Activated gamma-delta T cell treated with Interleukin-2 at 50 U/mL for 16 hours (primary cell): ENCODE data around the gene GAL3ST3.
"Not testable (repeated sequence)": the region's sequence is repeated elsewhere in the genome, so short reads cannot be mapped to it uniquely, and the experiment has no call there.

ENCODE experiments used
- DNase-seq: peaks from one replicate; pipeline ENCODE4 v3.0.0-alpha.2; 2020

Gene GAL3ST3

DNA sequence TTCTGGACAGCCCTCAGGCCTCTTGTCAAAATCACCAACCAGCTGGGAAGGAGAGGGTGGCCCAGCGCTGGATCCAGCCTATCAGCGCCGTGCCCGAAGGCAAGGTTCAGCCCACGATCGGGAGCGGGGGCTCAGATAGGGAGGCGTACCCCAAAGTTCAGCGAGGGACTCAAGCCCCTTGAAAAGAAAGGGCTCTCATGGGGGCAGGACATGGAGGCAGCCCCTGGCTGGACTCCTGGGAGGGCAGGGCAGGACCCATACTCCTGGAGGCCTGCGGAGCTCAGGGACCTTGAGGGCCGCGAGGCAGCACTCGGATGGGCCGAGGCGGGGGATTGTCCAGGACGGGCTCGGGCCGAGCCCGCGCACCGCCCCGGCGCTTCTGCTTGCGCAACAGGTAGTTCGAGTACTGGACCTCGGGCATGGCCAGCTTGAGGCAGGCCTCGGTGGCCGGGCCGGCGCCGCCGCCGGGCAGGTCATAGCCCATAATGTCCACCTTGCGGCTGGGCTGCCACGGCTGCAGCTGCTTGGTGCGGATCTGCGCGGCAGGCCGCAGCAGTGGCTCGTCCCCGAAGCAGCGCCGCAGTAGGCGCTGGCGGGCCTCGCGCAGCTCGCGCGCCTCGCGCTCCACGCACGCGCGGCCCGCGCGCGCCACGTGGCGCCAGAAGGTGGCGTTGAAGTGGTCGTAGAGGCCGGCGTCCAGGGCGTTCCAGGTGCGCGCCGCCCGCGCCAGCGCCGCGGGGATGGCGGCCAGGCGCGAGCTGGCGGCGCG, 6.5 kb downstream of the GAL3ST3 start:
- DNase-seq = no peak

DNA sequence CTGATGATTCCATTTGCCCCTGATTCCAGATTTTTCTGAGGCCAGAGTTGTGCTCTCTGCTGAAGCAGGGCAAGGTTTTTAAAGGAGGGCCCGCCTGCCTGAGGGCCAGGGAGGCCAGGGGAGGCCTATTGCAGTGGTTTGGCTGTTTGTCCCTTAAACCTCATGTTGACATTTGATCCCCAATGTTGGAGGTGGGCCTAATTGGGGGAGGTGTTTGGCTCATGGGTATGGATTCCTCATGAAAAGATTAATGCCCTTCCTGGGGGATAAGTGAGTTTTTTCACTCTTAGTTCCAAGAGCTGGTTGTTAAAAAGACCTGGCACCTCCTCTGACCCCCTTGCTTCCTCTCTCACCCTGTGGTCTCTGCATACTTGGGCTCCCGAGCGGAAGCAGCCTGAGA, 9.2 kb downstream of the GAL3ST3 start:
- DNase-seq = no peak

GRCh38 chr11:66037327-66037726, 11.6 kb downstream of the GAL3ST3 start:
- no peak for DNase-seq

GRCh38 chr11:66036334-66036710, 12.6 kb downstream of the GAL3ST3 start:
- no peak for DNase-seq

- no peak for DNase-seq
Observed at GRCh38 chr11:66035653-66036333, 13.2 kb downstream of the GAL3ST3 start.

DNA sequence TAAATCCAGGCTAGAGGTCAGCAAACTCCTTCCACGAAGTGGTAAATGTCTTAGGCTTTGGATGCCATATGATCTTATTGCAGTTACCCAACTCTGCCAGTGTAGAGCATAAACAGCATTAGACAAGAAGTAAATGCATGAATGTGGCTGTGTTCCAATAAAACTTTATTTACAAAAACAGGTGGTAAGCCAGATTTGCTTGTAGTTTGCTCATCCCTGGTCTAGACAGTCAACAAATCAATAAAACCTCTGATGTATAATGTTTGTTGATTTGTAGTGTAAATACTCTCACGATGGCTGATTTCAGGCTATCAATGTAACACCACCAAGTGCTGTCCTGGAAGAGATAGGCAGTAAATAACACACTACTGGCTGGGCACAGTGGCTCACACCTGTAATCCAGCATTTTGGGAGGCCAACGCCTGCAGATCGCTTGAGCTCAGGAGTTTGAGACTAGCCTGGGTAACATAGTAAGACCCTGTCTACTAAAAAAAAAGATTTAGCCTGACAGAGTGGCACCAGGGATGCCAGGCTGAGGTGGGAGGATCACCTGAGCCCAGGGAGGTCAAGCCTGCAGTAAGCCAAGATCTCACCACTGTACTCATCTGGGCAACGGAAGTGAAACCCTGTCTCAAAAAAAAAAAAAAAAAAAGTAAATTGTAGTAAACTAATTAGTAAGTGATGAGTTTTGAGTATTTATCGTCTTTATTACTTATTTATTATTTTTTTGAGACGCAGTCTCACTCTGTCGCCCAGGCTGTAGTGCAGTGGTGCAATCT, 15.8 kb downstream of the GAL3ST3 start:
- no peak for DNase-seq

- DNase-seq = no peak
Observed at GRCh38 chr11:66026017-66026529, 22.9 kb downstream of the GAL3ST3 start, which contains the start of gene CATSPER1. Gene CATSPER1, minus strand, starts transcription at chr11:66026479. Its CDS starts 100 bp downstream, at chr11:66026379.

- not testable (repeated sequence) for DNase-seq
Observed at GRCh38 chr11:66023186-66023440, 25.8 kb downstream of the GAL3ST3 start.

DNA sequence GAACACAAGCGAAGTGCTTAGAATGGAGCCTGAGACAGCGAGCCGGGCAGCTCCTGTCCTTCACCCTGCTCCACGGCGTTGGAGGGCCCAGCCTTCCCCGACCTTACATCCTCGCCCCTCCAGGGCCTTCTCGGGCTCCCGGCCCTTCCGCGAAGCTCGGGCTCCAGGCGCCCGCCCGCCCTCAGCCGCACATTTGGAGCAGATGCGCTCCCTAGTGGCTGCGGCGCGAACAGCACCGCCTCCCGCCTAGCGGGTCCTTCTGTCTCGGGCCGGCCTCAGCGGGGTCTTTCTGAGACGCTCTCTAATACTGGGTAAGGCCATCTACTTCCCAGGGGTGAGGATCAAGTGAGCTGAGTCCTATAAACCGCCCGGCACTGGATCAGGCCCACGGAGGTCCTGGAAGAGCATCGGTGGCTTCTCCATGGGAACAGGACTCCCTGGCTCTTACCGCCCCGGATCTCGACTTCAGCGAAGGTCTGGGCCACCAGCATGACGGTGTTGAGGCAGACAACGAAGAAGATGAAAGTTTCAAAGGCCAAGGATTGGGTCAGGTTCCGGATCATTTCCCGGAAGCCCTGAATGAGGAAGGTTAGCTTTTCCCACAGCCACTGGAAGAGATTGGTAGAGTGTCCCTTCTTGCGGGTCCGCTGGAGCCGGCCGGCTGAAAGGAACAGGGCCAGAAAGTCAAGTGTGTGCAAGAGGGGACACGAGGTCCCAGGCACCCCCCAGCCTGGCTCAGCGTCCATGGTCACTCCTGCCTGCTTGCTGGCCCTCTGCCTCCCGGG, 26.4 kb downstream of the GAL3ST3 start:
- DNase-seq = peak; percentile 76

GRCh38 chr11:66020618-66021357, 28.2 kb downstream of the GAL3ST3 start:
- DNase-seq = no peak

GRCh38 chr11:66020212-66020611, 28.7 kb downstream of the GAL3ST3 start:
- no peak for DNase-seq

GRCh38 chr11:66017321-66017720, 31.6 kb downstream of the GAL3ST3 start:
- DNase-seq = no peak

DNA sequence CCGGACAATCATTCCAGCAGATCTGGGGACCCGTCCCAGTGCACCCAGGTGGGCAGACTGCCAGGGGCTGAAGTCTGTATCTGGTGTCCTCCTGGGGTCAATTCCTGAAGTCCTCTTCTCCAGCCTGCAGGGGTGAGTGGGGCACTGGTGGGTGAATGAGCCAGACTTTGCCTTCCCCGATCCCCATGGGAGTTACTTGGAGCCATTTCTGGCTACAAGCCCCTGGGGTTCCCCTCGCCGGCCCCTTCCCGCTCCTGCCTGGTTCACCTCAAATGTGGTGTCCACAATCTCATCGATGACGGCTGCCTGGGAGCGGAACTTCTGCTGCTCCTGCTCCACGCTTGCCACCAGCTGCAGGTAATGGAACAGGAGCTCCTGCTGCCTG, 32.2 kb downstream of the GAL3ST3 start:
- DNase-seq = no peak

DNA sequence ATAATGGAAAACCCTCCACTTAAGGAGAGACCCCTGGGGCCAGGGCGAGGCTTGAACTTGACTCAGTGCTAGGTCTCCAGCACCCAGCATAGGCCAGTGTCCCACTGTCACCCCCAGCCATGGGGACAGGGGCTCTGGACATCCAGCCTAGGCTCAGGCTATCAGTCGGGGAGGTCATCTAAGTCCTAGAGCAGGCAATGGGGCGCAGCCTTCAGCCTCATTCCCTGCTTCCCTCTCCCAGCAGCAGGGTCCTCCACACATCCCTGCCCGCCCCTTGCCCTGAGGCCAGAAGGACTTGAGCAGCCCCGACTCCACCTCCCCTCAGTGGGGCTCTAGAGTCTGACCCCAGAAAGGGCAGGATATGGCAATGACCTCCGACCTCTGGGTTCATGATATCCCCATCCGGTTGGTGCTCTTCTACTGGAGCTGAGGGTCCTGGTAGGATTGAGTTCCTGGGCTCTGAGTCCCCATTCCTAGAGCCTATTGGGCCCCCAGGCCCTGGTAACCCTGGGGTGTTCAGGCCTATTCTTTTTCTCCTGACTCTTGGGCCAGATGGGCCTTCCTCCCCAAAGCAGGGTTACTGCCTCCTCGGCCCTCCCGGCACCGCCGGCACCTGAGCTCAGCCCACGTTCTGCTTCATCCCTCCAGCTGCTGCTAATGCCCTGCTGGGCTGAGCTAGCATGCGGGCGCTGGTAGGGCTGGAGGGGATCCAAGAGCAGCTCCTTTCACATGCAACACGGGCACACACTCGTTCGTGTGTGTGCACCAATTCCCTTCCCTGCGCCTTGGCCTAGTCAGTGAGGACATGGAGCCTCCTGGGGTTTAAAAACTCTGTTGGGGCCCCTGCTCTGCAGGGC, 32.8 kb downstream of the GAL3ST3 start:
- DNase-seq = no peak

DNA sequence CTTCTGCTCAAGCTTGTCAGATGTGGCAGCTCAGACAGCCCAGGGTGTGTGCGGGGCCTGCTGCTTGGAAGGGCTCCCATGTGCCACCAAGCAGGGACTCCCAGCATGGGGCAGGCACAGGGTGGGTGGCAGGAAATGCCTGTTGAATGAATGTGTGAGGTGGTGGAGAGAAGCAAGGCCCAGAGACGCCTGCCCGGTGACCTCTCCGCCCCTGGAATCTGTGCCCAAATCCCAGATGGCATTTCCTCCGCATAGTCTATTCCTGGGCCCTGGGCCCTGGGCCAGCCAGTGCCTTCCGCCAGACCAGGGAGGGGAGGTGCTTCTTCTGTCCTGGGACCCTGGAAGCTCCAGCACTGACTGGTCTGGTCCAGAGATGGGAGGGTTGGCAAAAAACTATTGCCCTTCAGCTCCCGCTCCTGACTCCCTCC, 33.5 kb downstream of the GAL3ST3 start:
- no peak for DNase-seq

DNA sequence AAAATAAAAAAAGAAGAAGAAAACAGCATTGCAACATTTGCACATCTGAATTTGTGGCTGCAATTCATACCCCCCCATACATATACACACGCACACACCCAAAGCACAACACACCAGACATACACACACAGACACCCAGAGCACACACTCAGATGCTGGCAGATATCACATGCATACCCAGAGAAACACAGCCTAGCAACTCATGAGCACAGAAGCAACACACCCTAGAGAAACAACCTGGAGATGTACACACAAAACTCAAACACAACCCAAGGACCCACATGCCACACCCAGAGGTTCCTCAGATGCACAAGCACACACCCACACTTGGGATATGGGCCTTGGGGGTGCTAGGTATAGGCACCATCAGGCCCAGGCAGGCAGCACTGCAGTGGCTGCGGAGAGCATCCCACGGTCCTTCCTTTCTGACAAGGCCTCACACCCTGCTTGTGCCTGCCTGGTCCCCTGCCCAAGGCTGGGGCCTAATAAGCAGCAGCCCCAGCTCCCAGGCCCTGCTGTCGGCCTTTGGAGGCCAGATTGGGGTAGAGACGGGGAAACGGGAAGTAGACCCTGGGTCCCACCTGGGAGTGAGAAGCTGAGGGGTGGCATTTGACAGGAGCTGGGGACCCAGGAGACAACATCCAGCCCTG, 34.0 kb downstream of the GAL3ST3 start:
- no peak for DNase-seq

DNA sequence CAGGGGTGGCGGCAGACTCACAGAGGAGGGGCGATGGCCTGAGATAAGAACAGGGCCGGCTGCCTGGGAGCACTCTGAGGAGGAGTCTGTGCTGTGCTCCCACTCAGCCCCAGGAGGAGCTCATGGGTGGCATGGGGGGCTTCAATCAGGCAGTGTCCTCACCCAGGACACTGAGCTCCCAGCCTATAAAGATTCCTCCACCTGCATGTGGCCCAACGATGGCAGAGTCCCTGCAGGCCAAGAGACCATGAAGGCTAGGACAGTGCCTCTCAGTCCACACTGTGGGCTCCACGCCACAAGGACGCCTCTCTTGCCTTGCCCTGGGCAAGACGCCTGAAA, 35.2 kb downstream of the GAL3ST3 start:
- no peak for DNase-seq

DNA sequence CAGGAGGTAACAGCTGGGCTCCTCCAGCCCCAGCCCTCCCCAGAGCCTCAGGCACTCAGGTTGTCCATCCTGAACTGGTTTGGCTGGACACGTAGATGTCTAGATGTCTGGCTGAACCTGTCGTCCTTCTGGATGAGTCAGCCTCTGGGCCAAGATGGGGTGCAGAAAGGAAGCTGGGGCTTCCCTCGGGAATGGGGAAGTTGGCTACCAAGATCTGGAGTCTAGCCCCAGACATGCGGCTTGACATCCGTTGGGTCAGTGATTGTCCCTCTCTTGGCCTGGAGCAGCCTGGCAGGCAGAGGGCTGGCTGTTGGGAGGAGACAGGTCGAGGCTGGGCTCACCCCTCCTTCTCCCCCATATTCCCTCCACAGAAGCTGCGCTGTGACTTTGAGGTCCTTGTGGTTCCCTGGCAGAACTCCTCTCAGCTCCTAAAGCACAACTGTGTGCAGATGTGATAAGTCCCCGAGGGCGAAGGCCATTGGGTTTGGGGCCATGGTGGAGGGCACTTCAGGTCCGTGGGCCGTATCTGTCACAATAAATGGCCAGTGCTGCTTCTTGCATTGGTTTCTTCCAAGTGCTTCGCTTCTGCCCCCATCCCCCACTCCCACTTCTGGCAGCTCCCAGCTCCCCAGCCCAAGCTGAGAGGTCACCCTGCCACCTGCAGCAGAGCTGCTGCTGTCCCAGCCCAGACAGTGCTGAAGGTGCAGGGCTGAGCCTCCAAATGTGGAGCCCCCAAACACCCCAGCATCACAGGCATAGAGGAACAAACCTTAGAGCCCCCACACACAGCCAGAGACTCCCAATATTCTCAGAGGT, 35.8 kb downstream of the GAL3ST3 start:
- no peak for DNase-seq

DNA sequence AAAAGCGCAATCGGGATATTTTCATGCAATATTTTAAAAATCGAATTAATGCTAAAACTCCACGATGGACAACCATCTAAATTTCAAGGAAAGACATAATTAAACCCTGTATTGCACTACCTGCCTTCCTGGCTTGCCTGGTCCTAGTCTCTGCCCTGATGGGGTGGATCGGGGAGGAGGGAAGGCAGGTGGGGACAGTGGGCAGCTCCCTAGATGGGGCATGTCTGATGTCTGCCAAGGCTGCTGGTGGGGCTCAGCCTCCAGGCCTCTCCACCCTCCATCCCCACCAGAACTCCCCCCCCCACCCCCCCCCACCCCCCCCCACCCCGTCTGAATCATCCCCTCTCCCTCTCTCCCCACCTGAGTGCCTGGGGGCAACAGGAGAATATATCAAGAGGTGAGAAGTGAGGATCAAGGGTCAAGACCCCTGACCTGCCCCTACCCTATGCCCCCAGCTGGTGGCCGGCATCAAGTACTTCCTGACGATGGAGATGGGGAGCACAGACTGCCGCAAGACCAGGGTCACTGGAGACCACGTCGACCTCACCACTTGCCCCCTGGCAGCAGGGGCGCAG, 36.5 kb downstream of the GAL3ST3 start:
- no peak for DNase-seq
